Endothelial cell of umbilical vein (primary cell): ENCODE data around the gene LDB3. TPM values are rescaled to one million over a fixed set of nuclear protein-coding genes. Genes with fewer than 3 reads are reported as not detected.

Experiments used
- BruUV-seq: library from RNA; stranded (reverse); fragments of 400-500 nt; replicated peaks from 2 replicates; lab custom pipeline; 2021; lab: Mats Ljungman, UMichigan
- CTCF ChIA-PET: fragments of 300-600, 350-600 bp; sonication (Branson Sonifier 250); formaldehyde crosslinking; loops from one replicate; lab custom pipeline; 2021; ENCODE audit warnings: antibody characterized with exemption, inconsistent platforms; lab: Charles Lee
- POLR2A ChIA-PET: fragments of 300-600, 350-600 bp; sonication (Branson Sonifier 250); formaldehyde crosslinking; loops from one replicate; lab custom pipeline; 2021; ENCODE audit warnings: antibody characterized with exemption, inconsistent platforms; lab: Charles Lee
- DNase-seq: peaks from one replicate; pipeline ENCODE4 v3.0.0-alpha.2; 2011; ENCODE audit warnings: low read depth, low spot score
- FAIRE-seq: peaks from 2 replicates; lab custom pipeline; 2011; peaks lifted over from hg19 to GRCh38; lab: Jason Lieb, UNC
- H2AFZ ChIP-seq: 2 replicates; pipeline ENCODE4 v1.6.0; 2012; ENCODE audit warnings: low read depth, low read length, control low read depth, inconsistent platforms
- H3K27ac ChIP-seq: 2 replicates; pipeline ENCODE4 v1.5.1; 2011; ENCODE audit warnings: low read depth, mild to moderate bottlenecking, control low read depth, low read length, moderate library complexity; ENCODE audit not compliant: insufficient read depth
- H3K27me3 ChIP-seq, 2 experiments: 2 replicates each; pipeline versions ENCODE4 v1.6.0 to v1.6.1; 2011; ENCODE audit warnings: low read length in 2 of 2, mixed read lengths in 1 of 2; ENCODE audit not compliant: control insufficient read depth in 2 of 2, insufficient read depth in 2 of 2
- H3K36me3 ChIP-seq, 2 experiments: 2 replicates in 1 of 2; 3 replicates in 1 of 2; pipeline ENCODE4 v1.5.1; 2011; ENCODE audit warnings: low read length in 2 of 2, mild to moderate bottlenecking in 1 of 2, moderate library complexity in 1 of 2; ENCODE audit not compliant: control insufficient read depth in 2 of 2, insufficient read depth in 2 of 2; ENCODE audit errors: extremely low read depth in 1 of 2
- H3K4me1 ChIP-seq: 3 replicates; pipeline ENCODE4 v1.5.1; 2011; ENCODE audit warnings: mild to moderate bottlenecking, low read length; ENCODE audit not compliant: control insufficient read depth, insufficient read depth; ENCODE audit errors: extremely low read depth
- H3K4me2 ChIP-seq: 2 replicates; pipeline ENCODE4 v1.6.1; 2011; ENCODE audit warnings: low read length, control low read depth, mixed read lengths; ENCODE audit not compliant: insufficient read depth
- H3K4me3 ChIP-seq, 3 experiments: fragments of 200-600 bp in 1 of 3; sonication (generic), shearing (Covaris generic) in 1 of 3; replicated peaks in 1 of 3; 2 replicates each; pipeline ENCODE4 v1.5.1; 2011 to 2016; ENCODE audit warnings: control low read depth in 3 of 3, low read length in 3 of 3, mild to moderate bottlenecking in 2 of 3, inconsistent platforms in 1 of 3, low read depth in 1 of 3, moderate library complexity in 1 of 3; ENCODE audit not compliant: insufficient read depth in 1 of 3
- H3K79me2 ChIP-seq: 2 replicates; pipeline ENCODE4 v1.6.0; 2012; ENCODE audit warnings: low read length, inconsistent platforms; ENCODE audit not compliant: control insufficient read depth, insufficient read depth
- H3K9ac ChIP-seq: replicated peaks from 2 replicates; pipeline ENCODE3; 2011; ENCODE audit warnings: low read length, control low read depth; ENCODE audit not compliant: insufficient read depth; ENCODE audit errors: extremely low read depth
- H3K9me1 ChIP-seq: replicated peaks from 3 replicates; pipeline ENCODE4 v1.6.0; 2011; ENCODE audit warnings: mild to moderate bottlenecking, low read length; ENCODE audit not compliant: control insufficient read depth, insufficient read depth; ENCODE audit errors: extremely low read depth
- H3K9me3 ChIP-seq: replicated peaks from 2 replicates; pipeline ENCODE4 v1.5.1; 2012; ENCODE audit warnings: low read length, inconsistent platforms; ENCODE audit not compliant: control insufficient read depth, insufficient read depth
- H4K20me1 ChIP-seq: replicated peaks from 2 replicates; pipeline ENCODE3; 2011; ENCODE audit warnings: mild to moderate bottlenecking, low read length; ENCODE audit not compliant: control insufficient read depth, insufficient read depth; ENCODE audit errors: extremely low read depth
- EZH2 ChIP-seq: IDR thresholded peaks from 2 replicates; pipeline ENCODE4 v1.6.1; 2012; ENCODE audit warnings: borderline replicate concordance, low read depth, mild to moderate bottlenecking, moderate library complexity, low read length, inconsistent platforms; ENCODE audit not compliant: severe bottlenecking
- FOS ChIP-seq: IDR thresholded peaks from 2 replicates; pipeline ENCODE4 v1.6.1; 2011; ENCODE audit warnings: mild to moderate bottlenecking, low read length, moderate library complexity, borderline replicate concordance; ENCODE audit not compliant: insufficient read depth
- GATA2 ChIP-seq: IDR thresholded peaks from 2 replicates; pipeline ENCODE4 v1.7.0; 2011; ENCODE audit warnings: low read depth, mild to moderate bottlenecking, moderate library complexity, mixed read lengths, low read length; ENCODE audit not compliant: insufficient read length, insufficient read depth
- JUN ChIP-seq: IDR thresholded peaks from 2 replicates; pipeline ENCODE4 v1.6.1; 2011; ENCODE audit warnings: borderline replicate concordance, low read depth; ENCODE audit not compliant: insufficient read length, insufficient read depth
- MAX ChIP-seq: IDR thresholded peaks from 2 replicates; pipeline ENCODE4 v1.6.1; 2011; ENCODE audit not compliant: insufficient read depth, insufficient read length
- MYC ChIP-seq: IDR thresholded peaks from one replicate; pipeline ENCODE4 v1.6.1; 2011; ENCODE audit warnings: mild to moderate bottlenecking, low read depth, low read length
- POLR2A ChIP-seq: IDR thresholded peaks from 2 replicates; pipeline ENCODE4 v1.6.1; 2012; ENCODE audit warnings: low read depth, mild to moderate bottlenecking, control low read depth, low read length
- POLR2AphosphoS5 ChIP-seq: IDR thresholded peaks from 2 replicates; pipeline ENCODE4 v1.6.1; 2012; ENCODE audit warnings: low read depth, mild to moderate bottlenecking, control low read depth, low read length, moderate library complexity; ENCODE audit not compliant: insufficient read depth
- dilution Hi-C: fragments of 300-500 bp; cut with MboI; formaldehyde crosslinking; loops from one replicate; pipeline ENCODE4 v1.15.0; 2019; ENCODE audit warnings: low sequenced_read_pairs; ENCODE audit not compliant: extremely low pct_ligation_motif_present
- intact Hi-C: fragments of 100-400 bp; cut with micrococcal nuclease; formaldehyde crosslinking; loops from one replicate; pipeline ENCODE4 v1.10.0; 2022
- polyA plus RNA-seq, 4 experiments: library from polyadenylated mRNA; depleted of rRNA in 3 of 4; stranded (reverse) in 3 of 4; unstranded in 1 of 4; fragments of >200 nt; gene quantifications; 2 replicates each; pipeline versions ENCODE4 v1.2.1 to v1.2.3, GENCODE V29; 2011 to 2012; ENCODE audit warnings: missing spikeins in 1 of 4
- total RNA-seq: library from RNA; stranded (reverse); gene quantifications from 2 replicates; pipeline ENCODE4 v1.2.3, GENCODE V29; 2021
- TF ChIP-seq, protein P1 (sequence below), 2 donors: IDR thresholded peaks; 1 replicate in 1 of 2; 2 replicates in 1 of 2; pipeline ENCODE4 v1.5.1; 2011; ENCODE audit warnings: low read length in 2 of 2, mild to moderate bottlenecking in 2 of 2, moderate library complexity in 2 of 2, control low read depth in 1 of 2, inconsistent platforms in 1 of 2, low read depth in 1 of 2; ENCODE audit not compliant: insufficient read depth in 1 of 2; ENCODE audit errors: extremely low read depth in 1 of 2

Gene LDB3
- total and polyA plus RNA-seq, 2 donors (not counting 3 experiments of a cell fraction or from before 2014, with no cell fraction given) = not detected

DNA sequence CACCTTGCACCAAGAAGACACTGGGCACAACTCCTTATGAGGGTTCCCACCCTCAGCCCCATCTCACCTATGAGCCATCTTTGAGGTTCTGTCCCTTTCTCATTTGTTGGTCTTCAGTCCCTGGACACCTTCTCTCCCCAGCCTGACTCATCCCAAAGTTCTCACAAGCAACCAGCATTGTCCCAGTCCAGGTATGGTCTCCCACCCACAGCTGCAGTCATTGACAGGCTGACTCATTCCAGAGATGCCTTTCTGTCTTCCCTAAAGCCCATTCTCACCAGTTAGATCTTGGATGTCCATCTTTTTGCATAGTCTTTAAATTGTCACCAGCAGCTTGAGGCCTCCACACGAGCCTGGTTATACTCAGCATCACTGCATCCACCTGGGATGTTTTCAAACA, 61.4 kb downstream of the LDB3 start:
- H3K27ac ChIP-seq = no peak overlapping the region
- FAIRE-seq (no peak), DNase-seq (no peak)
- no TSS peak for BruUV-seq
- no peak overlapping the region for H2AFZ ChIP-seq
- H3K9ac ChIP-seq = no peak overlapping the region
- intact Hi-C loops = no loop called here
- no peaks in the 10 kb centered on the region for H3K4me1 ChIP-seq
- H3K27me3 ChIP-seq = peaks cover 81 to 86% of the 10 kb centered on the region in 2 experiments
- H3K4me2 ChIP-seq = no peak overlapping the region
- ChIA-PET CTCF (interaction anchor here (1.6 kb wide), 1 partner anchor 36 kb away, joined by 4 read pairs; no protein-coding TSS in a partner anchor), POLR2A (no interaction called here)
- H3K4me3 ChIP-seq = no peak overlapping the region
- dilution Hi-C loops = no loop called here
- TF ChIP-seq FOS (no peak), POLR2AphosphoS5 (no peak), EZH2 (no peak)
- no peaks in the 10 kb centered on the region for H4K20me1 ChIP-seq
- H3K79me2 ChIP-seq = no peaks in the 10 kb centered on the region
- H3K36me3 ChIP-seq = no peaks in the 10 kb centered on the region
- H3K9me1 ChIP-seq = no peaks in the 10 kb centered on the region
- no peaks in the 10 kb centered on the region for H3K9me3 ChIP-seq

- CTCF ChIA-PET = interaction anchor here (1.6 to 2.2 kb wide), 2 partner anchors 13 to 36 kb away, joined by 4 to 8 read pairs; no protein-coding TSS in a partner anchor
- no peaks in the 10 kb centered on the region for H4K20me1 ChIP-seq
- H3K9ac ChIP-seq = no peak overlapping the region
- intact Hi-C loops (no loop called here), dilution Hi-C loops (no loop called here)
- H3K4me3 ChIP-seq = no peak overlapping the region
- no peaks in the 10 kb centered on the region for H3K9me3 ChIP-seq
- H3K9me1 ChIP-seq = no peaks in the 10 kb centered on the region
- no peaks in the 10 kb centered on the region for H3K79me2 ChIP-seq
- no peak overlapping the region for H3K27ac ChIP-seq
- POLR2A ChIA-PET = no interaction called here
- TF ChIP-seq EZH2 (no peak), FOS (no peak), JUN (no peak), POLR2A (no peak), MAX (no peak), MYC (no peak), GATA2 (no peak), POLR2AphosphoS5 (no peak)
- TF ChIP-seq, protein P1, sequence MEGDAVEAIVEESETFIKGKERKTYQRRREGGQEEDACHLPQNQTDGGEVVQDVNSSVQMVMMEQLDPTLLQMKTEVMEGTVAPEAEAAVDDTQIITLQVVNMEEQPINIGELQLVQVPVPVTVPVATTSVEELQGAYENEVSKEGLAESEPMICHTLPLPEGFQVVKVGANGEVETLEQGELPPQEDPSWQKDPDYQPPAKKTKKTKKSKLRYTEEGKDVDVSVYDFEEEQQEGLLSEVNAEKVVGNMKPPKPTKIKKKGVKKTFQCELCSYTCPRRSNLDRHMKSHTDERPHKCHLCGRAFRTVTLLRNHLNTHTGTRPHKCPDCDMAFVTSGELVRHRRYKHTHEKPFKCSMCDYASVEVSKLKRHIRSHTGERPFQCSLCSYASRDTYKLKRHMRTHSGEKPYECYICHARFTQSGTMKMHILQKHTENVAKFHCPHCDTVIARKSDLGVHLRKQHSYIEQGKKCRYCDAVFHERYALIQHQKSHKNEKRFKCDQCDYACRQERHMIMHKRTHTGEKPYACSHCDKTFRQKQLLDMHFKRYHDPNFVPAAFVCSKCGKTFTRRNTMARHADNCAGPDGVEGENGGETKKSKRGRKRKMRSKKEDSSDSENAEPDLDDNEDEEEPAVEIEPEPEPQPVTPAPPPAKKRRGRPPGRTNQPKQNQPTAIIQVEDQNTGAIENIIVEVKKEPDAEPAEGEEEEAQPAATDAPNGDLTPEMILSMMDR (IDR thresholded peaks at IDR 0.05; ENCODE audit: extremely low read depth in 1 of 2, insufficient read depth in 1 of 2, low read depth in 1 of 2, low read length in 2 of 2) = no peak
- H2AFZ ChIP-seq = no peak overlapping the region
- H3K27me3 ChIP-seq = peaks cover 81 to 84% of the 10 kb centered on the region in 2 experiments
- H3K4me2 ChIP-seq = no peak overlapping the region
- BruUV-seq = no TSS peak
- H3K36me3 ChIP-seq = no peaks in the 10 kb centered on the region
- DNase-seq = no peak
- no peaks in the 10 kb centered on the region for H3K4me1 ChIP-seq
- no peak for FAIRE-seq
These were observed 61.9 kb downstream of the LDB3 start for GRCh38 chr10:86730227-86730626.
